ENCODE data around the gene ANKRD17. TPM values are rescaled to one million over a fixed set of nuclear protein-coding genes. Genes with fewer than 3 reads are reported as not detected.
"Not testable (repeated sequence)": the region's sequence is repeated elsewhere in the genome, so short reads cannot be mapped to it uniquely, and the experiment has no call there.

ANKRD17 gene
- total RNA-seq, 4 donors from 2014 or later: 69.9 to 93.1 (median 74.3) TPM

DNA sequence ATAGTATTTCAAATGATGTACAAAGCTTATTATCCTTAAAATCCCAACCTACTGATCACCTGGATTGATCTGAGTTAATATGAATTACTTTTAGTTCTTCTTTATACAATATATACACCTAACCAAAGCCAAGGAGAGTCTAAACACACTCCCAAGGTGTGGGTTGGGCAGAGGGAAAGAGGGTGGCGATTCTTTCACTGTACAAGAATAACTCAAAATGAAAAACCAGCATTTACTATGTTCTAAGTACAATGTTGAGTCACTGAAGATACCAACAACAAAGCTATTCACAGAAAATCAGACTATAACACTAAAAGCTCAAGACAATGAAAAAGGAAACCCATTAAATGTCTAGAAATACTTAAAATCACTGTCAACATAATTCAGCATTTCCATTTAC is 46.6 kb downstream of the ANKRD17 start:
- no peak for TF ChIP-seq POLR2AphosphoS5 (IDR thresholded peaks at IDR 0.05)
- TF ChIP-seq, protein P1, sequence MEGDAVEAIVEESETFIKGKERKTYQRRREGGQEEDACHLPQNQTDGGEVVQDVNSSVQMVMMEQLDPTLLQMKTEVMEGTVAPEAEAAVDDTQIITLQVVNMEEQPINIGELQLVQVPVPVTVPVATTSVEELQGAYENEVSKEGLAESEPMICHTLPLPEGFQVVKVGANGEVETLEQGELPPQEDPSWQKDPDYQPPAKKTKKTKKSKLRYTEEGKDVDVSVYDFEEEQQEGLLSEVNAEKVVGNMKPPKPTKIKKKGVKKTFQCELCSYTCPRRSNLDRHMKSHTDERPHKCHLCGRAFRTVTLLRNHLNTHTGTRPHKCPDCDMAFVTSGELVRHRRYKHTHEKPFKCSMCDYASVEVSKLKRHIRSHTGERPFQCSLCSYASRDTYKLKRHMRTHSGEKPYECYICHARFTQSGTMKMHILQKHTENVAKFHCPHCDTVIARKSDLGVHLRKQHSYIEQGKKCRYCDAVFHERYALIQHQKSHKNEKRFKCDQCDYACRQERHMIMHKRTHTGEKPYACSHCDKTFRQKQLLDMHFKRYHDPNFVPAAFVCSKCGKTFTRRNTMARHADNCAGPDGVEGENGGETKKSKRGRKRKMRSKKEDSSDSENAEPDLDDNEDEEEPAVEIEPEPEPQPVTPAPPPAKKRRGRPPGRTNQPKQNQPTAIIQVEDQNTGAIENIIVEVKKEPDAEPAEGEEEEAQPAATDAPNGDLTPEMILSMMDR (IDR thresholded peaks at IDR 0.05): no peak
- no peak for TF ChIP-seq POLR2A (IDR thresholded peaks at IDR 0.05)
- no peak for TF ChIP-seq EP300 (IDR thresholded peaks at IDR 0.05; ENCODE audit: low read depth)
- in situ Hi-C loops (cut with MboI; ENCODE audit: low pct_ligation_motif_present in 1 of 4, low pct_unique_long_range_greater_than_20kb in 1 of 4, low sequenced_read_pairs in 3 of 4) (no loop called here), intact Hi-C loops (cut with DNase I; ENCODE audit: low total_unique reads) (no loop called here)
- Histone ChIP-seq H3K4me1 (peaks cover 0 to 18% (median 9%) of the 10 kb centered on the region in 4 donors), H3K9me3 (no peaks in the 10 kb centered on the region), H3K27me3 (no peaks in the 10 kb centered on the region), H3K27ac (no peak overlapping the region), H3K4me3 (no peak overlapping the region), H3K36me3 (no peaks in the 10 kb centered on the region)
- 81 to 100% methylated on average over 1 of the region's 1 CpG for WGBS, 2 donors (ENCODE audit: low coverage in 1 of 2)
- no peak for DNase-seq

DNA sequence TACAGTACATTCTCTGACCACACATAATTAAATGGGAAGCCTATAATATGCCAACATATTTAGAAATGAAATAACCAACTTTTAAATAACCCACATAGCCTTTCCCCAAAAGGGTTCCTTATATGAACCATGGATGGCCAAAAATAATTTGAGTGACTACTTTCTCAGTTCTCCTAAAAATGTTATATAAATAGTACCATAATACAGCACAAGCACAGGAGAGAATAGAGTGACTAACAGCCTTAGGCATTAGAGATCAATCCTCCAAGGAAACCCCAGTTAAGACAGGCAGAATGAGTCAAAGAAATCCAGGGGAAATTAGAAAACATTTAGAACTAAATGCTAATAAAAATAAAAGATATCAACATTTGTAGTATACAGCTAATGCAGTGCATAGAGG is 50.2 kb downstream of the ANKRD17 start:
- in situ Hi-C loops (cut with MboI; ENCODE audit: low pct_ligation_motif_present in 1 of 4, low pct_unique_long_range_greater_than_20kb in 1 of 4, low sequenced_read_pairs in 3 of 4): no loop called here
- H3K9me3 ChIP-seq: no peaks in the 10 kb centered on the region
- H3K27me3 ChIP-seq: no peaks in the 10 kb centered on the region
- H3K36me3 ChIP-seq: no peaks in the 10 kb centered on the region
- intact Hi-C loops (cut with DNase I; ENCODE audit: low total_unique reads): no loop called here
- no peak for DNase-seq
- peaks cover 0 to 13% (median 2%) of the 10 kb centered on the region in 4 donors for H3K4me1 ChIP-seq
- TF ChIP-seq POLR2AphosphoS5 (IDR thresholded peaks at IDR 0.05) (no peak), EP300 (IDR thresholded peaks at IDR 0.05; ENCODE audit: low read depth) (no peak)
- H3K4me3 ChIP-seq: no peak overlapping the region
- H3K27ac ChIP-seq: no peak overlapping the region

DNA sequence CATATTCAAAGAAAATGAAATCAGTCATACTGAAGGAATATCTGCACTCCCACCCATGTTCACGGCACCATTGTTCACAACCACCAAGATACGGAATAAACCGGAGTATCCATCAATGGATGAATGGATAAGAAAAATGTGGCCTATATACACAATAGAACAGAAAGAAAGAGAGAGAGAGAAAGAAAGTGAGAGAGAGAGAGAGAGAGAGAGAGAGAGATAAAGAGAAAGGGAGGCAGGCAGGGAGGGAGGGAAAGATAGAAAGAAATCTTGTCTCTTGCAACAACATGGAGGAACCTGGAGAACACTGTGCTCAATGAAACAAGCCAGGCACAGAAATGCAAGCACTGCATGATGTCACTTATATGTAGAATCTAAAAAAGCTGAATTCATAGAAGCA is 52.4 kb downstream of the ANKRD17 start:
- TF ChIP-seq POLR2AphosphoS5 (IDR thresholded peaks at IDR 0.05) (no peak), EP300 (IDR thresholded peaks at IDR 0.05; ENCODE audit: low read depth) (no peak), POLR2A (IDR thresholded peaks at IDR 0.05) (no peak)
- TF ChIP-seq, protein P1 (IDR thresholded peaks at IDR 0.05): no peak
- H3K27me3 ChIP-seq: no peaks in the 10 kb centered on the region

DNA sequence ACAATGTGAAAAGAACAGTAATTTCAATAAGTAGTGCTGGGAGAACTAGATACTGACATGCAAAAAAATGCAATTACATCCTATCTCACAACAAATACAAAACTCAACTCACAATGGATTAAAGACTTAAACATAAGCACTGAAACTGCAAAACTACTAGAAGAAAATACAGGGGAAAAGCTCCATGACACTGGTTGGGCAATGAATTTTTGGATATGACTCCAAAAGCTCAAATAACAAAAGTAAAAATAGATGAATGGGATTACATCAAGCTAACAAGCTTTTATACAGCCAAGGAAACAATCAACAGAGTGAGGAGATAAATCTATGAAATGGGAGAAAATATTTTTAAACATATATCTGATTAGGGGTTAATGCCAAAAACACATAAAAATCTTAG is 53.1 kb downstream of the ANKRD17 start:
- H3K27me3 ChIP-seq: no peaks in the 10 kb centered on the region
- no peak overlapping the region for H3K4me3 ChIP-seq
- no peaks in the 10 kb centered on the region for H3K36me3 ChIP-seq
- H3K27ac ChIP-seq: no peak overlapping the region
- in situ Hi-C loops (cut with MboI; ENCODE audit: low pct_ligation_motif_present in 1 of 4, low pct_unique_long_range_greater_than_20kb in 1 of 4, low sequenced_read_pairs in 3 of 4): no loop called here
- peaks cover 0 to 4% (median 1%) of the 10 kb centered on the region in 4 donors for H3K4me1 ChIP-seq
- DNase-seq: no peak
- TF ChIP-seq, protein P1 (IDR thresholded peaks at IDR 0.05): no peak
- no peak for TF ChIP-seq POLR2A (IDR thresholded peaks at IDR 0.05)
- H3K9me3 ChIP-seq: peaks cover 0 to 6% of the 10 kb centered on the region in 2 donors
- intact Hi-C loops (cut with DNase I; ENCODE audit: low total_unique reads): no loop called here

More for the DNA sequence above, 52.4 kb downstream of the ANKRD17 start:
- H3K9me3 ChIP-seq: peaks cover 0 to 6% of the 10 kb centered on the region in 2 donors
- no peak for DNase-seq
- 96% methylated on average over 3 of the region's 3 CpGs; no CpG with 5 or more reads in 1 of the 2 donors for WGBS, 2 donors (ENCODE audit: low coverage in 1 of 2)
- no peaks in the 10 kb centered on the region for H3K36me3 ChIP-seq
- H3K4me3 ChIP-seq: no peak overlapping the region
- intact Hi-C loops (cut with DNase I; ENCODE audit: low total_unique reads) (no loop called here), in situ Hi-C loops (cut with MboI; ENCODE audit: low pct_ligation_motif_present in 1 of 4, low pct_unique_long_range_greater_than_20kb in 1 of 4, low sequenced_read_pairs in 3 of 4) (no loop called here)
- peaks cover 0 to 12% (median 2%) of the 10 kb centered on the region in 4 donors for H3K4me1 ChIP-seq
- no peak overlapping the region for H3K27ac ChIP-seq

DNA sequence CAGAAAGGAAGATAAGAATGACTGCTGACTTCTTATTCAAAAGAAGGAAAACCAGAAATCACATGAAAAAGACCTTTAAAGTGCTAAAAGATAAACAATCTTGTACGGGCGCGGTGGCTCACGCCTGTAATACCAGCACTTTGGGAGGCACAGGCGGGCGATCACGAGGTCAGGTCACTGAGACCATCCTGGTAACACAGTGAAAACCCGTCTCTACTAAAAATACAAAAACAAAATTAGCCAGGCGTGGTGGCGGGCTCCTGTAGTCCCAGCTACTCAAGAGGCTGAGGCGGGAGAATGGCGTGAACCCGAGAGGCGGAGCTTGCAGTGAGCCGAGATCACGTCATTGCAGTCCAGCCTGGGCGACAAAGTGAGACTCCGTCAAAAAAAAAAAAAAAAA is 54.6 kb downstream of the ANKRD17 start:
- 90 to 97% methylated on average over 8 to 18 of the region's 18 CpGs for WGBS, 2 donors (ENCODE audit: low coverage in 1 of 2)
- peaks cover 0 to 11% (median 0%) of the 10 kb centered on the region in 4 donors for H3K4me1 ChIP-seq
- in situ Hi-C loops (cut with MboI; ENCODE audit: low pct_ligation_motif_present in 1 of 4, low pct_unique_long_range_greater_than_20kb in 1 of 4, low sequenced_read_pairs in 3 of 4); intact Hi-C loops (cut with DNase I; ENCODE audit: low total_unique reads); H3K36me3 ChIP-seq; DNase-seq; H3K9me3 ChIP-seq; H3K4me3 ChIP-seq; H3K27me3 ChIP-seq; H3K27ac ChIP-seq: not testable (repeated sequence)

Measured in transverse colon (tissue), 4 donors.